ENCODE measurements around the gene RNF115. TPM values are rescaled to one million over a fixed set of nuclear protein-coding genes. Genes with fewer than 3 reads are reported as not detected.
A peak's percentile ranks its signal among the peaks of the same experiment; 100 is the strongest.
"Not testable (repeated sequence)": the region's sequence is repeated elsewhere in the genome, so short reads cannot be mapped to it uniquely, and the experiment has no call there.

RNF115 gene
- total RNA-seq, 1 experiment from 2014 or later, result 6.3 TPM

DNA sequence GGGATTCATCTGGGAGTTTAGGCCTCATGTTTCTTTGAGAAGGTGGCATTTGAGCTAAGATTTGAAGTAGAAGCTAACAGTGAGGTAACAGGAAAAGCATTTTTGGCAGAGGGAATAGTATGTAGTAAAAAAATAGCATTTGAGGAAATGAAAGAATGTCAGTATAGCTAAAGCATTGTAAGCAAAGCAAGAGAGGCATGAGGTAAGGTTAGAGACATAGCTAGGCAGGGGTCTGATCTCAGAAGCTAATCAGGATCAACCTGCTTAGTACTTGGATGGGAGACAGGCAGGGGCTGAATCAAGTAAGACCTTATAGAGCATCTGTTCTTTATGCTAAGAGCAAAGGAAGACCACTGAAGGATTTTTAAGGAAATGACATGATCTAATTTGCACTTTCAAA, 4.1 kb upstream of the RNF115 start:
- no peak for DNase-seq (ENCODE audit: low spot score)

- DNase-seq (ENCODE audit: low spot score), result no peak
Measured at GRCh38 chr1:145826030-145826429, 2.1 kb upstream of the RNF115 start.

- DNase-seq (ENCODE audit: low spot score), result no peak
Measured at GRCh38 chr1:145824499-145824842, 576 bp upstream of the RNF115 start.

- not testable (repeated sequence) for DNase-seq (ENCODE audit: low spot score)
Measured at GRCh38 chr1:145822779-145823331, 1.0 kb downstream of the RNF115 start.

- DNase-seq (ENCODE audit: low spot score), result peak; percentile 38
Measured at GRCh38 chr1:145818095-145818494, 5.8 kb downstream of the RNF115 start.

DNA sequence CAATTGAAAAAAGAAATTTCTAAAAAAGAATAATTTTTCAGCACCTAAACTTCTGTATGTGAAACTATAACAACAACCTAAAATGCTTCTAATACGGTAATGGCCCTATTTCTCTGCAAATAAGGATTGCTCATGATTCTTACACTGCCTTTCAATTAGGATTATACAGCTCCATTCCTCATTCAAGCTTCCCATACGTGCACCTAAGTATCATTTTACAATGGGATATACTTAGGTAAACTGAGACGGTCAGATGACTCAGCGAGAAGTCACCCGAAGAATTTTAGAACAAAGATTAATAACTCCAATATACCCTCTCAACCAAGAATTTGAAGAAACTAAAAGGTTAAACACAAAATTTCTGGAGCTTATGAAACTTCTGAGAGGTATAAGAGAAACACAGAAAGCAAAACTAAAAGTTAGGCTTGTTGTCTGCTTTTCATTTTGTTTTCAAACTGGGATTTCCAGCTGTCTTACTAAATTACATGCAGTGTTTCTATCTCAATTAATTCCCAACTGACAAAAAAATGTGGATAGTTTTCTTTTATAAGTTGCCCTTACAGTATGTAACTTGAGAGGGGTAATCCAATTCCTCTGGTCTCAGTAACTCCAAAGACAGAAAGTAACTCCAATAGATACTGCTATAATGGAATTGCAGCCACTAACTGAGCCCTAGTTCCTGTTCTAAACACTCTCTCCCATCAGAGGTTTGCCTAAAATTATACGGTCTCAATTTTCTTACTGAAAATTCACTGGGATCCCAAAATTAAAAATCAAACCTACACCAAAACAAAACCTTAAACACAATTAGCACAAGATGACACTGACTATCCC, 10.7 kb downstream of the RNF115 start:
- DNase-seq (ENCODE audit: low spot score), result not testable (repeated sequence)

DNA sequence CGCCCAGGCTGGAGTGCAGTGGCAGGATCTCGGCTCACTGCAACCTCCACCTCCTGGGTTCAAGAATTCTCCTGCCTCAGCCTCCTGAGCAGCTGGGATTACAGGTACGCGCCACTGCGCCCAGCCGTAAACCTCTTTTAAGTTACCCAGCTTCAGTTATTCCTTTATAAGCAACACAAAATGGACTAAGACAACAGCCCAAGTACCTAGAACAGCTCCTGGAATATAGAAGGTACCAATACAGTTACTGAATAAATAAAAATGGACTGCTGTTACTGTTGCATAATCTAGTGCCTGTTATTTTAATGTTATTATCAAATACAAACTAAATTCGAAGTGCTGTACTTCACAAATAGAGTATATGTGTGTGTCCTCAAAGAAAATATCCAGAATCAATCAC, 17.1 kb downstream of the RNF115 start:
- no peak for DNase-seq (ENCODE audit: low spot score)

DNA sequence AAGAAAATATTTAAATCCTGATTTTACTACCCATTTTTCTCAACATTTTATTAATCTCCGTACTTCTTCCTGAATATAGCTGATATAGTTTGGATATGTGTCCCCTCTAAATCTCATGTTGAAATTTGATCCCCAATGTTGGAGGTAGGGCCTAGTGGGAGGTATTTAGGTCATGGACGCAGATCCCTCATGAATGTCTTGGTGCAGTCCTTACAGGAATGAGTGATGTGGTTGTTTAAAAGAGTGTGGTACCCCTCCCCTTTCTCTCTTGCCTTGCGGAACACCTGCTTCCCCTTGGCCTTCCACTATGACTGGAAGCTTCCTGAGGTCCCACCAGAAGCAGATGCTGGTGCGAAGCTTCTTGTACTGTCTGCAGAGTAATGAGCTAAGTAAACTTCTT, 17.5 kb downstream of the RNF115 start:
- DNase-seq (ENCODE audit: low spot score), result no peak

DNA sequence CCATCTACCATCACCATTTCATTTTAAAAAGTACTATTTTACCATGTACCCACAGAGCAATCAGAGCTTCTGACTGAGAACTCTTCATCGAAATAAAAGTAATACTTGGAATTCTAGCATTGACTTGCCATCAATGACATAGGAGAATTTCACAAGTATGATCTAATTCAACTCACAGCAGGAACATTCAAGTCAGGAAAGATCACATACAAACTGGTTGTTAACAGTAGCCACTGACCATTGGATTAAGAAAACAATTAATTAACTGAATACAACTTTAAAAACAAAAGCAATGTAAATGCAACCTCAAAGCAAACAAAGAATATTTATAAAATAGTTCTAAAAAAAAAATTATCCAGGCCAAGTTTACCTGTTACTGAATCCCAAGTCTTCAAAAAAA, 18.8 kb downstream of the RNF115 start:
- DNase-seq (ENCODE audit: low spot score), result no peak

DNA sequence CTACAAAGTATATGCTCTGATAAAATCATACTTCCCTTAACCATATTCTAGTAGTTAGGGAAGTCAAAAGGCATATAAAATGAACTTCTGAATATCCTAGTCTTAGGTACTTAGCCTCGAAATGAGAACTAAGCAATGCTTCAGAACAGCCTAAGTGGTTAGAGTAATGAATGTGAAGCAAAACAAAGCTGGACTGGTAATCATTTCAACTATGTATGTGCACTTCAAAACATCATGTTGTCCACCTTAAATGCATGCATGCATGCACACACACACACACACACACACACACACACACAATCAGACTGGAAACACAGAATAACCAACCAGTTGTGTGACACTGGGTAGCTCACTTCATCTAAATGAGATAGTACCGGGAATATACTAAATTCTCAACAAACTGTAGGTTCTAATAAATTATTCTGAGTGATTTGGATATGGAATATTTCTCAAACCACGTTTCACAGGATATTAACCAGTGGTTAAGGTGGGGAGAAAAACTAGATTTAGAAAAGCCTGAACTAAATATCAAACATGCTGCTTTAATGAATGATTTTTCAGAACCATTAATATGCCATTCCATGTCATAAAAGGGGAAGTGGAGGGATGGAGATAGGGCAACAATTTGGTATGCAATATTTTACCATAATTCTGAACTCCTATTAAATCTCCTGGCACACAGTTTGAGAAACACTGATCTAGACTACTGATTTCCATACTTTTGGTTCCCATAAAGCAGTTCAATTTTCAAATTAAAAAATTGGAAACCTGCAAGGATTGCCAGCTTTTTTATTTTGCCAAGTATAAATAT, 19.5 kb downstream of the RNF115 start:
- no peak for DNase-seq (ENCODE audit: low spot score)

DNA sequence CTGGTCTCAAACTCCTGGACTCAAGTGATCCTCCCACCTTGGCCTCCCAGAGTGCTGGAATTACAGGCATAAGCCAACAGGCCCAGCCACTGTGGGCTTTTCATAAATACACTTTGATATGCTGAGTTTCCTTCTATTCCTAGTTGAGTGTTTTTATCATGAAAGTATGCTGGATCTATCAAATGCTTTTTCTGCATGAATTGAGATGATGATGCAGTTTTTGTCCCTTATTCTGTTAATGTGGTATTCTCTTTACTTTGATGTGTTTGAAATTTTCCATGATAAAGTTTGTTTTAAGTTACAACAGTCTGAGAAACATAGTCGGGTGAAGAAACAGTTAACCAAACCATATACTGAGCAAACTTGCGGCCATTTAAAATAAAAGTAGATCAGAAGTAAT, 24.1 kb downstream of the RNF115 start:
- DNase-seq (ENCODE audit: low spot score), result no peak

GRCh38 chr1:145796753-145797152, 27.1 kb downstream of the RNF115 start:
- DNase-seq (ENCODE audit: low spot score), result no peak

DNA sequence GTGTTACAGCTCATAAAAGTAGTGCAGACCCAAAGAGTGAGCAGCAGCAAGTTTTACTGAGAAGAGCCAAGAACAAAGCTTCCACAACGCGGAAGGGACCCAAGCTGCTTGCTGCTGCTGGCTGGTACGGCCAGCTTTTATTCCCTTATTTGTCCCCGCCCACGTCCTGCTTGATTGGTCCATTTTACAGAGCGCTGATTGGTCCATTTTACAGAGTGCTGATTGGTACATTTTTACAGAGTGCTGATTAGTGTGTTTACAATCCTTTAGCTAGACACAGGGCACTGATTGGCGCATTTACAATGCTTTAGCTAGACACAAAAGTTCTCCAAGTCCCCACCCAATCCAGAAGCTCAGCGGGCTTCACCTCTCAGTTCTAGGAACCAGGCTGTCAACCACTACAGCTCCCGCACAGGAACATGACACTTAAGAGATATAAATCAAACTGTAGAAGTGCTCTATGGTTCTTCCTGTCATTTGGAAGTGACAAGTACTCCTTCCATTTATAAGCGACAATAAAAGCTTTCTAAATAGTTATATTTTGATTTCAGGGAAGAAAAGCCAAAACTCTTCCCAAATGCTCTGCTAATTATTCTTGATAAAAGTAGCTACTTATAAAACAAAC, 28.5 kb downstream of the RNF115 start:
- no peak for DNase-seq (ENCODE audit: low spot score)

- no peak for DNase-seq (ENCODE audit: low spot score)
Measured at GRCh38 chr1:145792484-145792883, 31.4 kb downstream of the RNF115 start.

DNA sequence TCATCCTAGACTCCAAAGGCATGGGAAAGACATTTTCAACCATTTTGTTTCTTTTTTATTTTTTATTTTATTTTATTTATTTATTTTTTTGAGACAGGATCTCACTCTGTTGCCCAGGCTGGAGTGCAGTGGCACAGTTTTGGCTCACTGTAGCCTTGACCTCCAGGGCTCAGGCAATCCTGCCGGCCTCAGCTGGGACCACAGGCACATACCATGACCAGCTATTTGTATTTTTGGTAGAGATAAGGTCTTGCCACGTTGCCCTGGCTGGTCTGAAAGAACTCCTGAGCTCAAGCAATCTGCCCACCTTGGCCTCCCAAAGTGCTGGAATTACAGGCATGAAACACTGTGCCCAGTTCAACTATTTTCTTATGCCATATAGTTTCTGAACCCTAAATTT, 32.0 kb downstream of the RNF115 start:
- not testable (repeated sequence) for DNase-seq (ENCODE audit: low spot score)

DNA sequence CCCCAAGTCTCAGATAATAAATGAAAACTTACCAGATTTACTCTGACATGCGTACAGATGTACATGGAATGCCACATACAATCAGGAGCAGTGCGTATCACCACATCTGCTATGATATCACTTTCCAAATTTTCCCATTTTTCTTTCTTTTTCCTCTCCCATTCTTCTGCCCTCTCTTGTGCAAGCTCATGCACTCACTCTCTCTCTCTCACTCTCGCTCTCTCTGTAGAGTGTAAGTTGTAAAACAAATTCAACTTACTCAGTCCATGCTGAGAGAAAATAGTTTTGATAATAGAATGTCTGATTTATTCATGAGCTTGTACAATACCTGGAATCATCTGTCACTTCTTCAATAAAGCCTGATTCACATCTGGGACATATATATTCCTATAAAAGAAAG, 35.3 kb downstream of the RNF115 start:
- no peak for DNase-seq (ENCODE audit: low spot score)

DNA sequence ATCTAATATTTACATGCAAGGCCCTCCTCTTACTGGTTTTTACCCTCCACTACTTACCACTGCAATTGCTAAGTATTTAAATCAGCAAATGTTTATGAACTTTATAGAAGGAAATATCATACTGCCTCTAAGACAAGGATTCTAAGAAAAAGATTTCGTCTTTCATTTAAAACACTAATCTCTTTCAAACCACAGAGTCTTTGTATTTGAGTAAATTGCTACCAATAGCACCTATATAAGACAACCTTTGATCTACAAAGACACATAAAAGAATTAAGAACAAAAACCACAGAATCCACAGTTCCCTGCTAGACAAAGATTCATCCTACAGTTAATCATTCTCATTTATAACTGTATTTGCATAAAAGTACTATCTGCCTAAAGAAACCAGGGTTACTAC, 37.6 kb downstream of the RNF115 start:
- DNase-seq (ENCODE audit: low spot score), result no peak

DNA sequence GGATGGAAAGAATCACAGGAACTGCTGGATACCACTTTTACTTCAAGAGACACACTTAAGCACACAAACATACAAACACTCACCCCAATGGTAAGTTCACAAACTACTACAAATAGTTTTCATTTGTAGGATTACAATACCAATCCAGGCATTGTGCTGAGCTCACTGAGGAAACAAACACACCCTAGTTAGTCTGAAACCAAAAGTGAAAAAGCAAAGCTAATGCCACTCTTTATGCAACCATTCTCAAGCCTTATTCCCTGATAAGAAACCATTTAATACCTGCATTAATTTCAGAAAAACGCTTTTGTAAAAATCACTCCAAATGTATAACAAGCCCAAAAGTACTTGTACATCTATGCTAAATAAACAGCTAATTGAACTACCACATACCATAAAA, 38.3 kb downstream of the RNF115 start:
- DNase-seq (ENCODE audit: low spot score), result no peak

DNA sequence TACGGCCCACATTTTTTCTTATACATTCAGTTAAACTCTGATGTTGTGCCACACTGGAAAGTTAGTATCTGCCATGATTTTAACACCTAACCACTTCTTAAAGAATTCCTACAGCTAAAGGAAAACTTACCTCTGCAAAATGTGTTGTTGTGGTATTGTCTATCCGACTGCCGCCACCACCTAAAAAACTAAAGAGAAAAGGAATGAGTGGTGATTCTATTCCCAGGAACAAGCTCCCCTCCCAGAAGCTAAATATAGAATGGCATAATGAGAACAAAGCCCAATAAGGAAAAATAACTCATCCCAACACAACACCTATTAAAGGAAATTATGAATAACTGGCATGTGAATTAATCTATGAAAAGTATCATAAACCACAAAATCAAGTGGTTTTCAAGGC, 39.5 kb downstream of the RNF115 start:
- no peak for DNase-seq (ENCODE audit: low spot score)

DNA sequence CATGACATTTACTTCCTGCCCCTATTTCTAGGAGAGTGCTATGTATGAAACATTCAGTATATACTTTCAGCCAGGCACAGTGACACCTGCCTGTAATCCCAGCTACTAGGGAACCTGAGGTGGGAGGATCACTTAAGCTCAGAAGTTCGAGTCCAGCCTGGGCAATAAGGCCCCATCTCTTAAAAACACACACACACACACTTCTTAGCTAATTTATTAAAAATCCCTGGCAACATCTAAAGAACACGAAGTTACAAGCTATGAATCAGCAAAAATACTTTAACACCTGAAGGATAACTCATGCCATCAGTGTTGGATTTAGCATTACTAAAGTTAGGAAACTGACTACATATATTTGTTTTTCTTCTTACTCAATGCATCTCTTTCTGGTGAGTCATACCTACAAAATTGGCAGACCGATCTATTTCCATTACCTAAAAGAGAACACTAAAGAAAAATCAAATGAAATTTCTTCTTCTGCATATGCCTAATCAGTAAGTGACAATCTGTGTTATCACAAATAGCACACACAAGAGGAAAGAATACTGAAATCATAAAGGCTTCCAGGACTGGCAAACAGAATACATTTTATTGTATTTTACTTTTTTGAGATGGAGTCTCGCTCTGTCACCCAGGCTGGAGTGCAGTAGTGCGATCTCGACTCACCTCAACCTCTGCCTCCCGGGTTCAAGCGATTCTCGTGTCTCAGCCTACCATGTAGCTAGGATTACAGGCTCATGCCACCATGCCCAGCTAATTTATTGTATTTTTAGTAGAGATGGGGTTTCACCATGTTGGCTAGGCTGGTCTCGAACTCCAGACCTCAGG, 41.4 kb downstream of the RNF115 start:
- peak; percentile 35 for DNase-seq (ENCODE audit: low spot score)

DNA sequence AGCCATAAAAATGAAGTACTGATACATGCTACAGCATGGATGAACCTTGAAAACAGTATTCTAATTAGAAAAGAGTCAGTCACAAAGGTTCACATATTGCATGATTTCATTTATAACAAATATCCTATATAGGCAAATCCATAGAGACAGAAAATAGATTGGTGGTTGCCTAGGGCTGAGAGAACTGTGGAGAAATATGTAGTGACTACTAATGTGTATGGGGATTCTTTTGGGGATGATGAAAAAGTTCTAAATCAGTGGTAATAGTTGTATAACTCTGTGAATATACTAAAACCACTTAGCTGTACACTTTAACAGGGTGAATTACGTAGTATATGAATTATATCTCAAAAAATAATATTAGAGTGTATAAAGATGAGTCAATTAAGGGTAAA, 45.8 kb downstream of the RNF115 start:
- DNase-seq (ENCODE audit: low spot score), result no peak

All from H4 (cell line).